Esophagus squamous epithelium (tissue), 4 donors: ENCODE results near the gene PNKD.

Experiments used
- CTCF ChIP-seq, 6 experiments: fragments of 450-650 bp in 4 of 6; fragments of 200-600 bp in 2 of 6; sonication (generic) in 2 of 6; IDR thresholded peaks; one replicate each; pipeline ENCODE4 v1.5.1; 2016 to 2019; ENCODE audit warnings: antibody characterized with exemption in 6 of 6, mild to moderate bottlenecking in 4 of 6, moderate library complexity in 4 of 6
- POLR2A ChIP-seq, 4 donors: fragments of 450-650 bp; IDR thresholded peaks; one replicate each; pipeline ENCODE4 v1.6.1; 2017; ENCODE audit warnings: antibody characterized with exemption in 4 of 4, mild to moderate bottlenecking in 4 of 4, moderate library complexity in 3 of 4

- TF ChIP-seq CTCF (IDR thresholded peaks at IDR 0.05) (no peak), POLR2A (IDR thresholded peaks at IDR 0.05) (no peak)
Measured at GRCh38 chr2:218234521-218234920, 35.8 kb upstream of the PNKD start.
